ENCODE data around the gene EIF5A2.

DNA sequence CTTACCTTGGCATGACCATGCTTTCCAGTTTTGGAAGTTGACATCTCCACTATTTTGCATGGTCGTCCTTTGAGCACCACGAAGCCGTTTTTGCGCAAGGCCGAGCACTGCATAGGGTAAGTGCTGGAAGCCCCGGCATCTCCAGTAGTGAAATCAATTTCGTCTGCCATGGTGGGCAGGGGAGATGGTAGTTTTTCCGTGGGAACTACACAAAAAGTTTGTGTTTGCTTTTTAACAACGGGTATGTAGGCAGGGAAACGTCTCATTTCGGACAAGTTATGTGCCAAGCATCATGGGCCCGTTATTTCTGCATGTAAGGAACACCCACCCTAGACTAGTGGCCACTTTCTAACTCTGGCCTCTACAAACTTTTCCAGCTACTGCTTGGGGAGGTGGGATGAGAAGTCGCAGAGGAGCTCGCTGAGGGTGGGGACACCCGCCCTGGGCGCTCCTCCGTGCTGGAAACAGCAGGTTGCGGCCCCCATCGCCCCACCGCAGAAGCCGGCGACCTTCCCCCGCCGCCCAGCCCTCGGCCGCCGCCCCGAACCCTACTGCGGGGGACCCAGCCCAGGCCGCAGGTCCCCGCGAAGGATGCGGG is 701 bp downstream of the EIF5A2 start:
- TF ChIP-seq CTCF (IDR thresholded peaks at IDR 0.05) (no peak), POLR2A (IDR thresholded peaks at IDR 0.05) (no peak)

Data from adrenal gland (tissue), 5 donors.